Peyer's patch (tissue), 4 donors: ENCODE results near the gene ZNF582.

Source experiments
- CTCF ChIP-seq, 6 experiments: fragments of 450-650 bp in 4 of 6; fragments of 200-600 bp in 2 of 6; sonication (generic) in 1 of 6; IDR thresholded peaks; one replicate each; pipeline ENCODE4 v1.5.1; 2017 to 2019; ENCODE audit warnings: antibody characterized with exemption in 6 of 6, mild to moderate bottlenecking in 3 of 6, moderate library complexity in 1 of 6
- POLR2A ChIP-seq, 2 donors: fragments of 450-650 bp; IDR thresholded peaks; one replicate each; pipeline ENCODE4 v1.5.1; 2017; ENCODE audit warnings: antibody characterized with exemption in 2 of 2, mild to moderate bottlenecking in 2 of 2, moderate library complexity in 2 of 2

GRCh38 chr19:56348289-56348877, 45.0 kb downstream of the ZNF582 start:
- peak in 3 of 6 experiments; percentile 7 to 17 (median 16) for TF ChIP-seq CTCF (IDR thresholded peaks at IDR 0.05)
- TF ChIP-seq POLR2A (IDR thresholded peaks at IDR 0.05) = no peak
